AG10803 (cell line): ENCODE measurements around the gene CCDC78.
A peak's percentile ranks its signal among the peaks of the same experiment; 100 is the strongest.

Experiments used
- DNase-seq: peaks from one replicate; pipeline ENCODE4 v3.0.0; 2010; ENCODE audit warnings: low read depth
- H3K4me3 ChIP-seq: 2 replicates; pipeline ENCODE4 v1.5.1; 2011; ENCODE audit warnings: mild to moderate bottlenecking, low read length, control low read depth
- TF ChIP-seq, protein P1 (sequence below): conservative IDR thresholded peaks from 2 replicates; pipeline ENCODE4 v1.5.1; 2011; ENCODE audit warnings: mild to moderate bottlenecking, low read length, control low read depth, inconsistent platforms

Gene CCDC78

DNA sequence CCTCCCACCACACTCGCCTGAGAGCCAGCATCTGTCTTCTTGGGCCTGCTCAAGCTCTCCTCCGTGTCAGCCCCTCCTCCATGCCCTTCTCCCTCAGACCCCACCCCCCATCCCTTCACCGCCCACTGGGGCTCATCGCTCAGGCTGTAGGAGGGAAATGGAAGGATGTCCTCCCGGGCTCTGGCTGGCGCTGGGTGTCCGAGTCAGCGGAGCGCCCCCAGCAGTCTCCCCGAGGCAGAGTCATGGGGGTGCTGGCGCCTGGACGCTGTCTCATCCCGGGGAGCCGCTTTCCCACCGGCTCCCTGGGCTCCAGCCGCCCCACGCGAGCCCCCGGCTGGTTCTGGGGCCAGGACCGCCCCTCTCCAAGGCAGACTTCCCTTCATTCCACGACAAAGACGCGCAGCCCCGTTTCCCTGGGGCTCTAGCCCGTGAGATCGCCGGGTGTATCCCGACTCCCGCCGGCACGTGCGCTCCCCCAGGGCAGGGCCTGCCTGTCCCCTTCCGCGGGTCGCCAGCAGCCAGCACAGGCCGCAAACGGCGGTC lies 5.7 kb downstream of the CCDC78 start:
- TF ChIP-seq, protein P1, sequence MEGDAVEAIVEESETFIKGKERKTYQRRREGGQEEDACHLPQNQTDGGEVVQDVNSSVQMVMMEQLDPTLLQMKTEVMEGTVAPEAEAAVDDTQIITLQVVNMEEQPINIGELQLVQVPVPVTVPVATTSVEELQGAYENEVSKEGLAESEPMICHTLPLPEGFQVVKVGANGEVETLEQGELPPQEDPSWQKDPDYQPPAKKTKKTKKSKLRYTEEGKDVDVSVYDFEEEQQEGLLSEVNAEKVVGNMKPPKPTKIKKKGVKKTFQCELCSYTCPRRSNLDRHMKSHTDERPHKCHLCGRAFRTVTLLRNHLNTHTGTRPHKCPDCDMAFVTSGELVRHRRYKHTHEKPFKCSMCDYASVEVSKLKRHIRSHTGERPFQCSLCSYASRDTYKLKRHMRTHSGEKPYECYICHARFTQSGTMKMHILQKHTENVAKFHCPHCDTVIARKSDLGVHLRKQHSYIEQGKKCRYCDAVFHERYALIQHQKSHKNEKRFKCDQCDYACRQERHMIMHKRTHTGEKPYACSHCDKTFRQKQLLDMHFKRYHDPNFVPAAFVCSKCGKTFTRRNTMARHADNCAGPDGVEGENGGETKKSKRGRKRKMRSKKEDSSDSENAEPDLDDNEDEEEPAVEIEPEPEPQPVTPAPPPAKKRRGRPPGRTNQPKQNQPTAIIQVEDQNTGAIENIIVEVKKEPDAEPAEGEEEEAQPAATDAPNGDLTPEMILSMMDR: peak; percentile 37; the same call in 1 of the 2 replicates
- DNase-seq: peak; percentile 59
- H3K4me3 ChIP-seq: peak overlapping the region; percentile 70

- TF ChIP-seq, protein P1: peak; percentile 29
- no peak for DNase-seq
- peak overlapping the region; percentile 70 for H3K4me3 ChIP-seq
These were observed 6.3 kb downstream of the CCDC78 start for GRCh38 chr16:719815-720446.

DNA sequence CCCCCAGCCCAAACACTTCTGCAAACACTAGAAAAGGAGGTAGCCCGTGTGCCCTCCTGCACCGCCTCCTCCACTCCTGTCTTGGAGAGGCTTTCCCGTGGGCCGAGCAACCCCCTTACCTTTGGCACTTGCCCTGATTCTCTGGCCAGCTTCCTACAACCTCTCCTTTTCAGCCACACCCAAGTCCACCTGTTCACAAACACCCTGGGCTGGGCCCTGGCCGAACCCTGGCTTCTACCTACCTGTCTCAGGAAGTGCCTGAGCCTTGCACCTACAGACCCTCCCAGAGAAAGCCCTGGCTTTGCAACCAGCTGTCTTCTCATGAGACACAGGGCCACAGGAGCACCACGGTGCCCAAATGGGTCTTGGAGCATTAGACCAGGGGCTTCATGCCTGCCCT lies 7.3 kb downstream of the CCDC78 start:
- no peak overlapping the region for H3K4me3 ChIP-seq
- no peak for DNase-seq
- TF ChIP-seq, protein P1: no peak

DNA sequence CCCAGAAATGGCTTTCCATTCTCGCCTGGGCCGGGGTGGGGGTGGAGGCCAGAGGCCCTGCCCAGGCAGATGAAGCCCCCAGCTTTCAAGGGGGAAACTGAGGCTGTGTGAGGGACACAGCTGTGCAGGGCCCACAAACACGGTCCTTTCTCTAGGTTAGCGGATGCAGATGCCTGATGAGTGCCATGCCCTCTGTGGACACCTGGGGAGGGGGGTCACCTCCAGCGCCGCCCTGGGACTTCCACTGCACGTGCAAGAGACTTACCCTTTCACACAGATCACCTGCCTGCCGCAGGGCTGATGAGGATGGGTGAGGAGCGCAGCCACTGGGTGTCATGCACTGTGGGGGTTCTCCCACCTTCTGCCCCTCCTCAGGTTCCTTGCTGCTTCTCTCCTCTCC lies 7.9 kb downstream of the CCDC78 start:
- no peak for DNase-seq
- TF ChIP-seq, protein P1: no peak
- no peak overlapping the region for H3K4me3 ChIP-seq

DNA sequence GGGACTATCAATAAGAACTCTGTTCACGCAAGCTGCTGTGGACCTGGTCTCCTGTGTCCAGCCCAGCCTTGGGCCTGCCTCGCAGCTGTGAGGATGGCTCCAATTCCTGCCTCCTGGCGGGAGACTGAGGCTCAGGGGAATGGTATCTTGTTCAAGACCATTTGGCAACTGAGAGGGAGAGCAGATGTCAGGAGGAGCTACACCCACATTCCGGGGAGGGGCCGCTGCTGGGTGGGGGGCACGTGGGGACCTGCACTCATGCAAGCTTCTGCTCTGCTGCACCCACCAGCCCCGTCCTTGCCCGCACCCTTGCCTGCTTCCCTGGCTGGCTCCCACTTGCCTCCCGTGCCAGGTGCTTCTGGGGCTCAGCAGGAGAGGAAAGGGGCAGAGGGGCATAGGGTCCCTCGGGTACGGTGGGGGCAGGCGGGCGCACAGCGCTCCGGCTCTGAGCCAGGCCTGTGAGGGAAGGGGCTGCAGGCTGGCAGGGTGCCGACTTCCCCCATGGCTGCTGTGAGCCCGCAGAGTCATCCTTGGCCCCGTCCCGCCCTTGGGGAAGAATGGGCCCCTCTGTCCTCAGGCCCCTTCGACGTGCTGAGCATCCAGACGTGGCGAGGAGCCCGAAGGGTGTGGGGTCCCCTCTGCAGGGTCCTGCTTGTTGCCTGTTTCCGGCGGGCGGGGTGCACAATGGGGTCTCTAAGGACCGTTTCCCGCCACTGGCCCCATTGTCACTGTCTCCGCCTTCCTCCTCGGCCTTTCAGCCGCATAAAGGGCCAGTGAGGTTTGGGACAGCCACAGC lies 8.6 kb downstream of the CCDC78 start:
- TF ChIP-seq, protein P1: no peak
- no peak for DNase-seq
- no peak overlapping the region for H3K4me3 ChIP-seq

- no peak for DNase-seq
- TF ChIP-seq, protein P1: no peak
- no peak overlapping the region for H3K4me3 ChIP-seq
These were observed 9.4 kb downstream of the CCDC78 start for GRCh38 chr16:716768-717325.
